ENCODE results near the gene PCYOX1L.

PCYOX1L gene

GRCh38 chr5:149381261-149381985, 23.6 kb downstream of the PCYOX1L start:
- TF ChIP-seq EP300 (IDR thresholded peaks at IDR 0.05; ENCODE audit: borderline replicate concordance): no peak
- no peak for TF ChIP-seq ZBTB7A (IDR thresholded peaks at IDR 0.05; ENCODE audit: low read depth)
- no peak for TF ChIP-seq CREB1 (IDR thresholded peaks at IDR 0.05; ENCODE audit: low read depth)
- TF ChIP-seq TEAD4 (IDR thresholded peaks at IDR 0.05): no peak
- no peak for TF ChIP-seq YY1 (IDR thresholded peaks at IDR 0.05; ENCODE audit: low read depth)
- no peak for TF ChIP-seq FOXM1 (IDR thresholded peaks at IDR 0.05; ENCODE audit: borderline replicate concordance, low read depth)
- TF ChIP-seq CEBPB (IDR thresholded peaks at IDR 0.05): no peak

GRCh38 chr5:149381986-149382338, 24.1 kb downstream of the PCYOX1L start:
- no peak for TF ChIP-seq TEAD4 (IDR thresholded peaks at IDR 0.05)
- TF ChIP-seq CREB1 (IDR thresholded peaks at IDR 0.05; ENCODE audit: low read depth): no peak
- no peak for TF ChIP-seq USF1 (IDR thresholded peaks at IDR 0.05)
- TF ChIP-seq FOXM1 (IDR thresholded peaks at IDR 0.05; ENCODE audit: borderline replicate concordance, low read depth): no peak
- no peak for TF ChIP-seq EP300 (IDR thresholded peaks at IDR 0.05; ENCODE audit: borderline replicate concordance)
- peak; percentile 87 for TF ChIP-seq RAD21 (IDR thresholded peaks at IDR 0.05; ENCODE audit: low read depth)
- no peak for TF ChIP-seq TCF12 (IDR thresholded peaks at IDR 0.05; ENCODE audit: low read depth)
- TF ChIP-seq ZBTB7A (IDR thresholded peaks at IDR 0.05; ENCODE audit: low read depth): peak; percentile 54; the same call in 1 of the 2 replicates

GRCh38 chr5:149382517-149383220, 24.8 kb downstream of the PCYOX1L start:
- TF ChIP-seq TEAD4 (IDR thresholded peaks at IDR 0.05): no peak
- TF ChIP-seq USF1 (IDR thresholded peaks at IDR 0.05): no peak

GRCh38 chr5:149383399-149383798, 25.6 kb downstream of the PCYOX1L start:
- TF ChIP-seq CEBPB (IDR thresholded peaks at IDR 0.05): no peak
- no peak for TF ChIP-seq CREB1 (IDR thresholded peaks at IDR 0.05; ENCODE audit: low read depth)
- no peak for TF ChIP-seq YY1 (IDR thresholded peaks at IDR 0.05; ENCODE audit: low read depth)
- no peak for TF ChIP-seq ZBTB7A (IDR thresholded peaks at IDR 0.05; ENCODE audit: low read depth)
- TF ChIP-seq RAD21 (IDR thresholded peaks at IDR 0.05; ENCODE audit: low read depth): no peak
- no peak for TF ChIP-seq TAF1 (IDR thresholded peaks at IDR 0.05; ENCODE audit: low read depth)
- no peak for TF ChIP-seq FOXM1 (IDR thresholded peaks at IDR 0.05; ENCODE audit: borderline replicate concordance, low read depth)
- TF ChIP-seq TEAD4 (IDR thresholded peaks at IDR 0.05): no peak
- TF ChIP-seq TCF12 (IDR thresholded peaks at IDR 0.05; ENCODE audit: low read depth): no peak

GRCh38 chr5:149386166-149386565, 28.3 kb downstream of the PCYOX1L start:
- no peak for TF ChIP-seq REST (IDR thresholded peaks at IDR 0.05; ENCODE audit: low read depth)
- TF ChIP-seq TEAD4 (IDR thresholded peaks at IDR 0.05): no peak

- TF ChIP-seq MAX (IDR thresholded peaks at IDR 0.05) (no peak), USF1 (IDR thresholded peaks at IDR 0.05) (no peak), RAD21 (IDR thresholded peaks at IDR 0.05; ENCODE audit: low read depth) (no peak), EP300 (IDR thresholded peaks at IDR 0.05; ENCODE audit: borderline replicate concordance) (no peak), TCF12 (IDR thresholded peaks at IDR 0.05; ENCODE audit: low read depth) (no peak), ZBTB7A (IDR thresholded peaks at IDR 0.05; ENCODE audit: low read depth) (no peak), TEAD4 (IDR thresholded peaks at IDR 0.05) (no peak), EGR1 (IDR thresholded peaks at IDR 0.05) (no peak), YY1 (IDR thresholded peaks at IDR 0.05; ENCODE audit: low read depth) (no peak), REST (IDR thresholded peaks at IDR 0.05; ENCODE audit: low read depth) (no peak), CREB1 (IDR thresholded peaks at IDR 0.05; ENCODE audit: low read depth) (no peak), FOXM1 (IDR thresholded peaks at IDR 0.05; ENCODE audit: borderline replicate concordance, low read depth) (no peak), NFIC (IDR thresholded peaks at IDR 0.05) (no peak), TAF1 (IDR thresholded peaks at IDR 0.05; ENCODE audit: low read depth) (no peak)
These were observed 29.3 kb downstream of the PCYOX1L start for GRCh38 chr5:149387081-149387631.
